HG03045 (cell line): ENCODE results near the gene ADAMTSL4.

Experiments used
- ATAC-seq: cut with Tn5 transposase; IDR thresholded peaks from one replicate; pipeline ENCODE4 v1.9.1; 2021; ENCODE audit warnings: mild to moderate bottlenecking, moderate library complexity; ENCODE audit not compliant: unreplicated experiment

ADAMTSL4 gene

GRCh38 chr1:150553392-150554085, 4.3 kb downstream of the ADAMTSL4 start:
- no peak for ATAC-seq

GRCh38 chr1:150554086-150554452, 4.9 kb downstream of the ADAMTSL4 start:
- ATAC-seq, result no peak

- no peak for ATAC-seq
These were observed 6.2 kb downstream of the ADAMTSL4 start for GRCh38 chr1:150555198-150555970.

- no peak for ATAC-seq
These were observed 7.0 kb downstream of the ADAMTSL4 start for GRCh38 chr1:150555971-150556865.

GRCh38 chr1:150557065-150557600, 7.9 kb downstream of the ADAMTSL4 start:
- no peak for ATAC-seq

GRCh38 chr1:150557813-150558212, 8.6 kb downstream of the ADAMTSL4 start:
- ATAC-seq, result no peak

- ATAC-seq, result no peak
These were observed 9.1 kb downstream of the ADAMTSL4 start for GRCh38 chr1:150558303-150558704.

- no peak for ATAC-seq
These were observed 9.8 kb downstream of the ADAMTSL4 start for GRCh38 chr1:150558761-150559655.

- no peak for ATAC-seq
These were observed 10.4 kb downstream of the ADAMTSL4 start for GRCh38 chr1:150559656-150560010.

GRCh38 chr1:150560011-150560438, 10.8 kb downstream of the ADAMTSL4 start:
- no peak for ATAC-seq

GRCh38 chr1:150560576-150561253, 11.5 kb downstream of the ADAMTSL4 start:
- ATAC-seq, result peak; percentile 24

GRCh38 chr1:150561254-150561973, 12.2 kb downstream of the ADAMTSL4 start:
- ATAC-seq, result no peak

- peak; percentile 50 for ATAC-seq
These were observed 12.8 kb downstream of the ADAMTSL4 start for GRCh38 chr1:150561974-150562445.

GRCh38 chr1:150562446-150563339, 13.5 kb downstream of the ADAMTSL4 start:
- peak; percentile 36 for ATAC-seq

- no peak for ATAC-seq
These were observed 14.3 kb downstream of the ADAMTSL4 start for GRCh38 chr1:150563340-150564038.

- no peak for ATAC-seq
These were observed 15.1 kb downstream of the ADAMTSL4 start for GRCh38 chr1:150564051-150564991.
